Stomach (tissue), 19 donors: ENCODE data around the gene HIBCH. TPM values are rescaled to one million over a fixed set of nuclear protein-coding genes. Genes with fewer than 3 reads are reported as not detected.
A peak's percentile ranks its signal among the peaks of the same experiment; 100 is the strongest.

ENCODE experiments used
- DNase-seq, 2 donors: peaks; one replicate each; pipeline versions ENCODE4 v3.0.0 to v3.0.0-alpha.2; 2013 to 2019
- H3K27ac ChIP-seq, 5 donors: fragments of 200-600 bp in 4 of 5; sonication (generic) in 4 of 5; one replicate each; pipeline ENCODE4 v1.5.1; 2013 to 2019; ENCODE audit warnings: mild to moderate bottlenecking in 1 of 5, moderate library complexity in 1 of 5
- H3K27me3 ChIP-seq, 3 donors: fragments of 200-600 bp; sonication (generic); one replicate each; pipeline ENCODE4 v1.5.1; 2017 to 2019; ENCODE audit warnings: mixed run types in 1 of 3
- H3K36me3 ChIP-seq, 4 donors: fragments of 200-600 bp; sonication (generic); 1 replicate in 3 of 4; 2 replicates in 1 of 4; pipeline ENCODE4 v1.5.1; 2016 to 2019
- H3K4me1 ChIP-seq, 4 donors: fragments of 200-600 bp; sonication (generic); one replicate each; pipeline ENCODE4 v1.5.1; 2016 to 2019
- H3K4me3 ChIP-seq, 4 donors: fragments of 200-600 bp; sonication (generic) in 3 of 4; one replicate each; pipeline ENCODE4 v1.5.1; 2016 to 2019; ENCODE audit warnings: mild to moderate bottlenecking in 1 of 4
- H3K9me3 ChIP-seq, 4 donors: fragments of 200-600 bp; sonication (generic); one replicate each; pipeline ENCODE4 v1.5.1; 2016 to 2019
- EP300 ChIP-seq: sonication (generic); formaldehyde crosslinking; IDR thresholded peaks from one replicate; pipeline ENCODE4 v1.6.1; 2017; ENCODE audit warnings: antibody characterized with exemption
- POLR2A ChIP-seq, 4 donors: fragments of 450-650 bp; IDR thresholded peaks; one replicate each; pipeline ENCODE4 v1.6.1; 2016; ENCODE audit warnings: antibody characterized with exemption in 4 of 4, control low read depth in 2 of 4, mild to moderate bottlenecking in 1 of 4, moderate library complexity in 1 of 4
- POLR2AphosphoS5 ChIP-seq, 3 donors: sonication (generic); formaldehyde crosslinking; IDR thresholded peaks; one replicate each; pipeline ENCODE4 v1.6.1; 2016; ENCODE audit warnings: antibody characterized with exemption in 3 of 3
- WGBS, 5 donors: extraction: QIAGEN DNeasy Blood & Tissue Kit in 3 of 5; methylation state at CpG; one replicate each; pipeline versions ENCODE4 v1.1.5 to v1.1.7; 2013 to 2018; 5-methylcytosine and 5-hydroxymethylcytosine counted together
- intact Hi-C: fragments of 100-400 bp; cut with DNase I; formaldehyde crosslinking; loops from one replicate; pipeline ENCODE4 v1.15.1; 2023; ENCODE audit warnings: low total_unique reads
- long read RNA-seq, 10 donors: transcript quantifications; one replicate each; lab custom pipeline, GENCODE V29; 2026
- polyA plus RNA-seq, 3 donors: library from polyadenylated mRNA; stranded (reverse); fragments of 200-250 nt; gene quantifications; one replicate each; pipeline ENCODE4 v1.2.3, GENCODE V29; 2013
- total RNA-seq, 5 donors: library from RNA; depleted of rRNA; stranded (reverse); fragments of >200 nt; gene quantifications; one replicate each; pipeline versions ENCODE4 v1.1.0 to v1.2.3, GENCODE V29; 2014 to 2016
- TF ChIP-seq, protein P1 (sequence below), 7 experiments: fragments of 450-650 bp in 4 of 7; fragments of 200-600 bp in 3 of 7; sonication (generic) in 3 of 7; IDR thresholded peaks; one replicate each; pipeline ENCODE4 v1.5.1; 2016 to 2019; ENCODE audit warnings: antibody characterized with exemption in 7 of 7, control low read depth in 2 of 7, mild to moderate bottlenecking in 1 of 7
- donor health status: healthy with polysubstance abuse.
- donor health status: Bipolar disorder and iron deficiency.
- donor health status: healthy.

The HIBCH gene, protein sequence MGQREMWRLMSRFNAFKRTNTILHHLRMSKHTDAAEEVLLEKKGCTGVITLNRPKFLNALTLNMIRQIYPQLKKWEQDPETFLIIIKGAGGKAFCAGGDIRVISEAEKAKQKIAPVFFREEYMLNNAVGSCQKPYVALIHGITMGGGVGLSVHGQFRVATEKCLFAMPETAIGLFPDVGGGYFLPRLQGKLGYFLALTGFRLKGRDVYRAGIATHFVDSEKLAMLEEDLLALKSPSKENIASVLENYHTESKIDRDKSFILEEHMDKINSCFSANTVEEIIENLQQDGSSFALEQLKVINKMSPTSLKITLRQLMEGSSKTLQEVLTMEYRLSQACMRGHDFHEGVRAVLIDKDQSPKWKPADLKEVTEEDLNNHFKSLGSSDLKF
- 10 to 100 TPM; 10.3 to 93.3 (median 32.7) TPM for total RNA-seq
- polyA plus RNA-seq = 10 to 100 TPM; 12.8 to 23.5 (median 22.7) TPM
- long read RNA-seq, donor 1, partial matches to known transcripts = 0 of 3 reads
- long read RNA-seq, donor 1, other reads (novel, unspliced or antisense) = 0 of 3 reads
- long read RNA-seq, donor 2, transcript HIBCH-201 (14 exons, 1,939 nt) = major isoform, 13 of 23 reads
- long read RNA-seq, donor 2, partial matches to known transcripts = 0 of 23 reads
- long read RNA-seq, donor 2, other reads (novel, unspliced or antisense) = 9 of 23 reads
- long read RNA-seq, donor 3, partial matches to known transcripts = 0 of 4 reads
- long read RNA-seq, donor 3, other reads (novel, unspliced or antisense) = 0 of 4 reads
- long read RNA-seq, donor 4, partial matches to known transcripts = 0 of 2 reads
- long read RNA-seq, donor 4, other reads (novel, unspliced or antisense) = 0 of 2 reads
- long read RNA-seq, donor 5, transcript HIBCH-201 (14 exons, 1,939 nt) = major isoform, 5 of 7 reads
- long read RNA-seq, donor 5, partial matches to known transcripts = 0 of 7 reads
- long read RNA-seq, donor 5, other reads (novel, unspliced or antisense) = 0 of 7 reads
- long read RNA-seq, donor 6 = 0 reads
- long read RNA-seq, donor 7, transcript HIBCH-201 (14 exons, 1,939 nt) = major isoform, 11 of 11 reads
- long read RNA-seq, donor 7, partial matches to known transcripts = 0 of 11 reads
- long read RNA-seq, donor 7, other reads (novel, unspliced or antisense) = 0 of 11 reads
- long read RNA-seq, donor 8, transcript HIBCH-201 (14 exons, 1,939 nt) = major isoform, 24 of 24 reads
- long read RNA-seq, donor 8, partial matches to known transcripts = 0 of 24 reads
- long read RNA-seq, donor 8, other reads (novel, unspliced or antisense) = 0 of 24 reads
- long read RNA-seq, donor 9, transcript HIBCH-201 (14 exons, 1,939 nt) = major isoform, 10 of 11 reads
- long read RNA-seq, donor 9, partial matches to known transcripts = 0 of 11 reads
- long read RNA-seq, donor 9, other reads (novel, unspliced or antisense) = 0 of 11 reads
- long read RNA-seq, donor 10, transcript HIBCH-201 (14 exons, 1,939 nt) = major isoform, 5 of 5 reads
- long read RNA-seq, donor 10, partial matches to known transcripts = 0 of 5 reads
- long read RNA-seq, donor 10, other reads (novel, unspliced or antisense) = 0 of 5 reads

DNA sequence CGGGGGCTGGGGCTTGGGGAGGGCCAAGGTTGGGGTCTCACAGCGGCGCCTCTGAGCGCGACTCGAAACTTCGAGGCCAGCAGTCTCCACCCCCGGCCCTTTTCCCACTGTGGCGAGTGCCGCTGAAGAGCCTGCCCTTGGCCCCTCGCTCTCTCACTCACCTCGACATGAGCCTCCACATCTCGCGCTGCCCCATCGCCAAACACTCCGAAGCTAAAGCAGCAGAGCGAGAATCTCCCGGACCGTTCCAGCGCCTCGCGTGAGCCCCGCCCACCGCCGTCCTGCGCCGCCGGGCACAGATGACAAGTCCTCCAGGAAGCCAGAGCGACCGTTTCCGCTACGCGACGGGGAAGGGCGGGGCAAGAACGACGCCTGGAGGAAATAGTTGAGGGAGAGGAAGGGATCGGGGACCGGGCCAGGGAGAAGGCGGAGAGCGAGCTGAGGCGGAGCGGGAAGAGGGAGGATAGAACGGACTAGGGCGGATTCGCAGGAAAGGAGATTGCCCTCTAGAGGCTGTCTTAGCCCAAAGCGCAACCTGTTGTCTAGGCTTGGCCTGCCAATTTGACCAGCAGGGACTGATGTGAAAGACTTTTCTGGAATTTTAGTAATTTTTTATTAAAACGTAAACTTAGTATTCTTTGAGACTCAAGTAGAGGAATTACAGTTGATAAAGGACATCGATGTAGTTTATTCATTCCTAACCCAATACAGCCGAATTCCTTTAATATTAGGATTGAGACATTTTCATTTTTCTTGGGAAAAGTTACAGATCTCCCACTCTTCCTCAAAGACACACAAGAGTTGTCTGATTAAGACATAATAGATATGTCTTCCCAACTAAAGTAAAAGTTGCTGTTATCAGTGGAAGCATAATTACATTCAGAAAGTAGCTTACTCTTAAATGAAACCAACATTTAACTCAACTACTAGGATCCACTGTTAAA, at the start of gene HIBCH:
Gene HIBCH (minus strand): TSS at position 272 of the 944 bp plus-strand sequence. CDS start 76 bp downstream, at position 196.
- TF ChIP-seq POLR2AphosphoS5 (IDR thresholded peaks at IDR 0.05) (peak; percentile 92 to 98 (median 95)), POLR2A (IDR thresholded peaks at IDR 0.05) (no peak), EP300 (no peak)
- TF ChIP-seq, protein P1, sequence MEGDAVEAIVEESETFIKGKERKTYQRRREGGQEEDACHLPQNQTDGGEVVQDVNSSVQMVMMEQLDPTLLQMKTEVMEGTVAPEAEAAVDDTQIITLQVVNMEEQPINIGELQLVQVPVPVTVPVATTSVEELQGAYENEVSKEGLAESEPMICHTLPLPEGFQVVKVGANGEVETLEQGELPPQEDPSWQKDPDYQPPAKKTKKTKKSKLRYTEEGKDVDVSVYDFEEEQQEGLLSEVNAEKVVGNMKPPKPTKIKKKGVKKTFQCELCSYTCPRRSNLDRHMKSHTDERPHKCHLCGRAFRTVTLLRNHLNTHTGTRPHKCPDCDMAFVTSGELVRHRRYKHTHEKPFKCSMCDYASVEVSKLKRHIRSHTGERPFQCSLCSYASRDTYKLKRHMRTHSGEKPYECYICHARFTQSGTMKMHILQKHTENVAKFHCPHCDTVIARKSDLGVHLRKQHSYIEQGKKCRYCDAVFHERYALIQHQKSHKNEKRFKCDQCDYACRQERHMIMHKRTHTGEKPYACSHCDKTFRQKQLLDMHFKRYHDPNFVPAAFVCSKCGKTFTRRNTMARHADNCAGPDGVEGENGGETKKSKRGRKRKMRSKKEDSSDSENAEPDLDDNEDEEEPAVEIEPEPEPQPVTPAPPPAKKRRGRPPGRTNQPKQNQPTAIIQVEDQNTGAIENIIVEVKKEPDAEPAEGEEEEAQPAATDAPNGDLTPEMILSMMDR (IDR thresholded peaks at IDR 0.05) = peak in 5 of 7 experiments; percentile 61 to 79 (median 64)
- Histone ChIP-seq H3K27me3 (no peaks in the 10 kb centered on the region), H3K4me3 (peak within 1 kb of the TSS; percentile 66 to 74 (median 70)), H3K27ac (peak within 1 kb of the TSS; percentile 85 to 94 (median 88)), H3K9me3 (no peaks in the 10 kb centered on the region), H3K36me3 (no peaks in the 10 kb centered on the region), H3K4me1 (peaks cover 20 to 52% (median 41%) of the 10 kb centered on the region in 4 donors)
- intact Hi-C loops = no loop called here
- DNase-seq = peak; percentile 98 to 99
- 1 to 2% (median 1%) methylated on average over 47 to 50 of the region's 50 CpGs for WGBS, 5 donors

DNA sequence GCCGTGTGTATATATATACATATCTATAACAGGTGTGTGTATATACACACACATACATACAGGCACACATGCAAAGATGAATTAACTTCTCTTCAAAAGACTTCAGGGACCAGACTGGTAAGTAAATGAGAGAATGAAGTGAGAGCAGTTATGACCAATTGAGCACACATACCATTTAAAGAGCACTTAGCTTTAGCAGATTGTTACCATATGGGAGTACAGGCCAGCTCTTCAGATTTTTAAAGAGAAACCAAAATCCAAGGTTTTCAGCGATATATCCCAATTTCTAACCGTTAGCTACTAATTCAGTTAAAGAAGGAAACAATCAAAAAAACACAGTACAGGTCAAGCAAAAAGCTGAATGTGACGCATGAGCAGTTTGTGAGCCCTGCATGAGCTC, 47.5 kb upstream of the HIBCH start:
- H3K27ac ChIP-seq = no peak overlapping the region
- H3K4me3 ChIP-seq = no peak overlapping the region
- WGBS, 5 donors = 90 to 96% (median 93%) methylated on average over 4 of the region's 4 CpGs
- no peaks in the 10 kb centered on the region for H3K27me3 ChIP-seq
- H3K4me1 ChIP-seq = peaks cover 0 to 3% (median under 1%) of the 10 kb centered on the region in 4 donors
- H3K9me3 ChIP-seq = no peaks in the 10 kb centered on the region
- no peak for TF ChIP-seq POLR2A (IDR thresholded peaks at IDR 0.05)
- TF ChIP-seq POLR2AphosphoS5 (IDR thresholded peaks at IDR 0.05) = no peak
- TF ChIP-seq, protein P1 (IDR thresholded peaks at IDR 0.05) = no peak
- no peak for TF ChIP-seq EP300
- intact Hi-C loops = no loop called here
- no peak for DNase-seq
- H3K36me3 ChIP-seq = peaks cover 14 to 73% (median 67%) of the 10 kb centered on the region in 4 donors

DNA sequence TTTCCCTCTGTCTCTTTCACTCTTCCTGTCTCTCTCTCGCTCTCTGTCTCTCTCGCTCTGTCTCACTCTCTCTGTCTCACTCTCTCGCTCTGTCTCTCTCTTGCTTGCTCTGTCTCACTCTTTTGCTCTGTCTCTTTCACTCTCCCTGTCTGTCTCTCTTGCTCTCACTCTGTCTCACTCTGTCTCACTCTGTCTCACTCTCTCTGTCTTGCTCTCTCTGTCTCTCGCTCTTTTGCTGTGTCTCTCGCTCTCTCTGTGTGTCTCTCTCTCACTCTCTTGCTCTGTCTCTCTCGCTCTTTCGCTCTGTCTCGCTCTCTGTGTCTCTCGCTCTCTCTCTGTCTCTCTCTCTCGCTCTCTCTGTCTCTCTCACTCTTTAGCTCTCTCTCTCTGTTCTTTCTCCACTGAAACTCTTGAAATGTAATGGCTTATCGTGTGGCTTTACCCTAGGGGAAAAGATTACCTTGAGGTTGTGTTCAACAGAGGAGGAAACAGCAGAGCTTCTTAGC, 46.7 kb upstream of the HIBCH start:
- Histone ChIP-seq H3K4me3 (no peak overlapping the region), H3K27ac (no peak overlapping the region), H3K27me3 (no peaks in the 10 kb centered on the region), H3K9me3 (no peaks in the 10 kb centered on the region), H3K36me3 (peaks cover 14 to 75% (median 67%) of the 10 kb centered on the region in 4 donors), H3K4me1 (peaks cover 0 to 1% (median 0%) of the 10 kb centered on the region in 4 donors)
- intact Hi-C loops = no loop called here
- TF ChIP-seq, protein P1 (IDR thresholded peaks at IDR 0.05) = no peak
- TF ChIP-seq POLR2AphosphoS5 (IDR thresholded peaks at IDR 0.05) (no peak), EP300 (no peak), POLR2A (IDR thresholded peaks at IDR 0.05) (no peak)
- WGBS, 5 donors = 89 to 98% (median 94%) methylated on average over 11 of the region's 11 CpGs
- DNase-seq = no peak
